Measurements from ENCODE around the gene BEAN1. TPM values are rescaled to one million over a fixed set of nuclear protein-coding genes. Genes with fewer than 3 reads are reported as not detected.

BEAN1 gene
- polyA plus RNA-seq, 1 donor from 2014 or later, result not detected

DNA sequence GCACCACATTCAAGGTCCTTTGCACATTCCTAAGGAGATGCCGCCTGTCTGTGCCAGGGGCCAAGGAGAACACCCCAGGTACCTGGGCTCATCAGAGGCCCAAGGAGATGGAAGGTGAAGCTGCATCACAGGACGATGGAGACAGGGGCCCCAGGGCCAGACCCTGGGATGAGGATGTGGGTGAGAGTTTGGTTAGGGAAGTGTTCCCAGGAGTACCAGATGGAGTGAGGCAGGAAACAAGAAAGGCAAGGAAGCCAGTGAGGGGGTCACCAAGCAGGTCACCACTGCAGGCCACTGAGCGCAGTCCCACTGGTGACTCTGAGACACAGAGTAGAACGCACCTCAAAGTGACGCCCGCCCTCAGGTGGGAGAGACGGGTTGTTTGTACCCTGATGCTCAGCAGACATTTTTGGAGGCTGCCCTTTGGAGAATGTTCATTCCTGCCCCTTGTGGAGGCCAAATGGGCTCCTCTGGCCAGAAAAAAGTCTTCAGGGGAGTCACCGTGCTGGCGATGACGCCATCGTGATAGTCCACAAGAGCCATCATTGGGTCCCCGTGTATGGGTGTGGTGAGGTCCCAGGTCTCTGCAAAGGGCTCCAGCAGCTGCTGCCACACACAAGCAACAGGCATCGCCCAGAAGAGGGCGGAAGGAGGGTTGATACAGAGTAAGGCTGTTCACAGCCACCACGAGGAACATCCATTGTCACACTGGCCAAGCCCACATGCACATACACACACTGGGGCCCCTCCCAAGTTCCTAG, 57.5 kb downstream of the BEAN1 start:
- peaks cover 2% of the 10 kb centered on the region for H3K36me3 Mint-ChIP-seq
- H3K27me3 Mint-ChIP-seq, result no peaks in the 10 kb centered on the region
- H3K4me1 Mint-ChIP-seq, result peaks cover 10 to 13% (median 11%) of the 10 kb centered on the region in 3 donors
- no peak overlapping the region for H3K27ac Mint-ChIP-seq
- peak overlapping the region in 1 of 4 donors; percentile 58 for H3K4me3 Mint-ChIP-seq
- H3K9me3 Mint-ChIP-seq, result no peaks in the 10 kb centered on the region

DNA sequence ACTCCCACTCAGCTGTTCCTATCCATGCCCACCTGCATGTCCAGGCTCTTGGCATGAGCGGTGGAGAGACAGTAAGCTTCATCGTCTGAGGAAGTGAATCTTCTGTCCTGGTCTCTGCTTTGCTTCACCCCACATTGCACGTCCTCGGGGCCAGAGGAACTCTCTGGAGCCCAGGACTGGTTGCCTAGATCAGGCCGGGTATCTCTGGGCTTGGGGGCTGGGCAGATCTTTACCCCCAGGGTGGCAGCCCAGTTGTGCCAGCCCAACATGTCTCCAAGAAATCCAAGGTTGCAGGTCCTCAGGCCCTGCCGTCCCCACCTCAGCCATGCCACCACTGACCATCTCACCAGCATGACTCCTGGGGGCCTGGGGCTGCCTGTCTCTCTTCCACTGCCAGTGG, 58.3 kb downstream of the BEAN1 start:
- Mint-ChIP-seq H3K4me1 (peaks cover 10 to 13% (median 11%) of the 10 kb centered on the region in 3 donors), H3K27me3 (no peaks in the 10 kb centered on the region), H3K4me3 (no peak overlapping the region), H3K9me3 (no peaks in the 10 kb centered on the region), H3K36me3 (peaks cover 2% of the 10 kb centered on the region), H3K27ac (no peak overlapping the region)

DNA sequence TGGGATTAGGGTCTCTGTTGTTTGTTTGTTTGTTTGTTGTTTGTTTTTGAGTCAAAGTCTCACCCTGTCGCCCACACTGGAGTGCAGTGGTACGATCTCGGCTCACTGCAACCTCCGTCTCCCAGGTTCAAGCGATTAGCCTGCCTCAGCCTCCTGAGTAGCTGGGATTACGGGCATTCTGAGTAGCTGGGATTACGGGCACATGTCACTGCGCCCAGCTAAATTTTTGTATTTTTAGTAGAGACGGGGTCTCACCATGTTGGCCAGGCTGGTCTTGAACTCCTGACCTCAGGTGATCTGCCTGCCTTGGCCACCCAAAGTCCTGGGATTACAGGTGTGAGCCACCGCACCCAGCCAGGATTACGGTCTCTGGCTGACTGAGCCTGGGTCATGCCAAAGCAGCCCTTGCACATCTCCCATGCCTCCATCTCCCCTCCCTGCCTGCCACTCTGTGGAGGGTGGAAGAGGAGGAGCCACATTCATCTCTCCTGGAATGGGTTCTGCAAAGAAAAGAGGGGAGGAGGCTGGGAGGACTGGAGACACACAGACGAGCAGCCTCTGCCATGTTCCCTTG, 59.2 kb downstream of the BEAN1 start:
- no peaks in the 10 kb centered on the region for H3K27me3 Mint-ChIP-seq
- H3K4me1 Mint-ChIP-seq, result peaks cover 10 to 13% (median 11%) of the 10 kb centered on the region in 3 donors
- no peak overlapping the region for H3K27ac Mint-ChIP-seq
- H3K4me3 Mint-ChIP-seq, result no peak overlapping the region
- no peaks in the 10 kb centered on the region for H3K9me3 Mint-ChIP-seq
- peaks cover 4% of the 10 kb centered on the region for H3K36me3 Mint-ChIP-seq

DNA sequence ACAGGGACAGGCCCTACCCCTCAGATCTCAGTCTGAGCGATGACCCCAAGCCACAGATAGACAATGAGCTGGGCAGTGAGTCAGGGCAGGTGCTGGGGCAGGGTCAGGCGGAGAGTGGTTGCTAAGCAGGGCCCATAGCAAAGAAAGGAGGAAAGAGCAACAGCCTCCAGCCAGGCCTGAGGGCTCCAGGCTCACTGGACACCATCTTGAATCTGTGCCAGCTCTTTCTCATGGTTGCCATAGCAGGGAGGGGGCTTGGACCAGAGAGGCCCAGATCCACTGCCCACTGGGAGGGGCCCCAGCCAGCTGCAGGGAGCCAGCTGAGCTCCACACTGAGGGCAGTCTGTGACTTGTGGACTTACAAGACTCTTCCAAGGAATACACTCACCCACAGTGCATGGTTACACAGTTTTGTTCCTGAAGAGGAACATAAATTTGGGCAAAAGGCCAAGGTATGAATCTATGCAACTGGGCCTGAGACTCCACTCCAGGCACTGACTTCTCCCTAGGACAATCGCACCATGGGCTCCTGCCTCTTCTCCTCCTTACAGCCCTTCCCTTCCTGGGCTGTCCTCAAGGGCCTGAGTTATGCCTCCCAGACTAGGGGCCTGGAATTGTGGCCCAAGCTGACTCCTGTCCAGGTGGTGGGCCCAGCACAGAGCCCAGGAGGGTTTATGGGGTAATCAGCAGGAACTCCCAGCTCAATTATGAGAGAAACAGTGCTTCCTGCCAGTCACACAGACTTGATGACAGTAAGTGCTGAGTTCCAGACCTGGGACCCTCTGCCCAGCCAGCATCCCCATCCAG, 59.9 kb downstream of the BEAN1 start:
- no peaks in the 10 kb centered on the region for H3K27me3 Mint-ChIP-seq
- no peaks in the 10 kb centered on the region for H3K9me3 Mint-ChIP-seq
- H3K4me3 Mint-ChIP-seq, result no peak overlapping the region
- peaks cover 10 to 15% (median 11%) of the 10 kb centered on the region in 3 donors for H3K4me1 Mint-ChIP-seq
- H3K36me3 Mint-ChIP-seq, result peaks cover 4% of the 10 kb centered on the region
- no peak overlapping the region for H3K27ac Mint-ChIP-seq

DNA sequence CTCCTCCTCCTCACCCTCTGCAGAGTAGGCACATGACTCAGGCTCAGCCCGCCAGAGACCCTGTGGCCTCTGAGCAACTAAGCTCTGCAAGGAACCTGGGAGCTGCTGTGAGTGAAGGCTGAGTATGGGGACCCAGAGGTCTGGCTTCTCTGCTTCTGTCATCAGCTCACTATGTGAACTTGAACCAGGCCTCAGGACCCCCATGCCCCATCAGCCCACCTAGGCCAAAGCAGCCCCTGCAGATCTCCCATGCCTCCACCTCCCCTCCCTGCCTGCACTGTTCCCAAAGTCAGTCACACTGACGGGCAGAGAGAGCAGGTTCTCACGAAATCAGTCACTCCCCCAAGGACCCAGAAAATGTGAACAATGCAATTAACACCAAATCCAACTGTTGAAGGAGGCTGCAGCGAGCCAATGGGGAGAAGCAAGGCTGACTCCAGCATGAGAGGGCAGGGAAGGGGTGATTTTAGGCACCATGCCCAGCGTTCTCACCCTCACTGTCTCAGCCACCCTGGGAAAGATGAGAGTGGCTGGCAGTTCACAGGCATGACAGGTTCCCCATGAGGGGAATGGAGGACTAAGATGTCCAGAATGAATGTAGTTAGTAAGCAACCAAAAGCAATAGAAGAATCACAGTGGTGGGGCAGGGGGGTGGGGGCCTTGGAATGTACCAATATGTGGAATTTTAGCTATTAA, 60.6 kb downstream of the BEAN1 start:
- Mint-ChIP-seq H3K36me3 (peaks cover 4% of the 10 kb centered on the region), H3K27me3 (no peaks in the 10 kb centered on the region), H3K4me1 (peaks cover 10 to 15% (median 11%) of the 10 kb centered on the region in 3 donors), H3K4me3 (no peak overlapping the region), H3K27ac (no peak overlapping the region), H3K9me3 (no peaks in the 10 kb centered on the region)

DNA sequence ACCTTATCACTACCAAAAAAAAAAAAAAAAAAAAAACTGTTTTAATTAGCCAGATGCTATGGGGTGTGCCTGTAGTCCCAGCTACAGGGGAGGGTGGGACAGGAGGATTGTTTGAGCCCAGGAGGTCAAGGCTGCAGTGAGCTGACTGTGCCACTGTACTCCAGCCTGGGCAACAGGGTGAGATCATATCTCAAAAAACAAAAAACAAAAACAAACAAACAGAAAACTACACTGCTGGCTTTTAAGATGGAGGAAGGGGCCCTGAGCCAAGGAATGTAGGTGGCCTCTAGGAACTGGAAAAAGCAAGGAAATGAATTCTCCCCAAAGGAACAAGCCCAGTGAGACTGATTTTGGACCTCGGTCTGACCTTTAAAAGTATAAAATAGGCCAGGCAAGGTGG, 61.4 kb downstream of the BEAN1 start:
- Mint-ChIP-seq H3K27ac (no peak overlapping the region), H3K36me3 (peaks cover 4% of the 10 kb centered on the region), H3K27me3 (no peaks in the 10 kb centered on the region), H3K9me3 (no peaks in the 10 kb centered on the region), H3K4me1 (peaks cover 3 to 11% (median 5%) of the 10 kb centered on the region in 3 donors), H3K4me3 (no peak overlapping the region)

DNA sequence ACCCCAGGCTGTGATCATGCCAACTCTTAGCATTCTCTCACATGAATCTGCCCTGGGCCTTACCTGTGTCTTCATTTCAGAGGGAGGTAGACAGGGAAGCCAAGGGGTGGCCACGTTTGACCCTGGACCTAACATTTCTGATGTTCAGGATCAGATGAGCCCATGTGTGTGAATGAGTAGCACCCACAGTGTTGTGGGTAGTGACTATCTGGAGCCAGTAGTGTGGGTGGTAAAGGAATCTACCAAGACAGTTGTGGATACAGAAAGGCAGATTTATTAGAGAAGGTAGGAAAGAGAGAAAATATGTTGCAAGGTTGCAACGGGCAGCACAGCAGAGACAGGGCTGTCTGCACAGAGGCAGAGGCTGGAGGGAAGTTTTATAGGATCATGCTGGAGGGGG, 62.3 kb downstream of the BEAN1 start:
- no peak overlapping the region for H3K27ac Mint-ChIP-seq

DNA sequence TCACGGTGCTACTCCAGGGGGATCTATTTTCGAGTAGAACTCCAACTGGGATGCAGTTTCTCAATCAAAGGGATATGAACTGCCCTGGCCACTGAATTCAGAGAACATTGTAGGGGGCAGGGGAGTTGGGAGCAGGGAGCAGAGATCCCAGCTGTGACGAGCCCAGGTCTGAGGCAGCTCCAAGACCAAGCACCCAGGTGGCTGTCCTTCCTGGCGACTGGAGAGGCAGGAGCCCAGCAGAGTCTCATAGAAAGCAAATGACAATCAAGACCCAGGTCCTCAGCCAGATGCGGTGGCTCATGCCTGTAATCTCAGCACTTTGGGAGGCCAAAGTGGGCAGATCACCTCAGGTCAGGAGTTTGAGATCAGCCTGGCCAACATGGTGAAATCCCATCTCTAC, 62.7 kb downstream of the BEAN1 start:
- H3K27me3 Mint-ChIP-seq, result no peaks in the 10 kb centered on the region
- peaks cover 0 to 6% (median 0%) of the 10 kb centered on the region in 3 donors for H3K4me1 Mint-ChIP-seq
- H3K36me3 Mint-ChIP-seq, result peaks cover 2% of the 10 kb centered on the region
- no peak overlapping the region for H3K4me3 Mint-ChIP-seq
- no peaks in the 10 kb centered on the region for H3K9me3 Mint-ChIP-seq
- H3K27ac Mint-ChIP-seq, result no peak overlapping the region

More for the DNA sequence above, 62.3 kb downstream of the BEAN1 start:
- no peak overlapping the region for H3K4me3 Mint-ChIP-seq
- H3K27me3 Mint-ChIP-seq, result no peaks in the 10 kb centered on the region
- peaks cover 2% of the 10 kb centered on the region for H3K36me3 Mint-ChIP-seq
- H3K4me1 Mint-ChIP-seq, result peaks cover 0 to 6% (median under 1%) of the 10 kb centered on the region in 3 donors
- H3K9me3 Mint-ChIP-seq, result no peaks in the 10 kb centered on the region

DNA sequence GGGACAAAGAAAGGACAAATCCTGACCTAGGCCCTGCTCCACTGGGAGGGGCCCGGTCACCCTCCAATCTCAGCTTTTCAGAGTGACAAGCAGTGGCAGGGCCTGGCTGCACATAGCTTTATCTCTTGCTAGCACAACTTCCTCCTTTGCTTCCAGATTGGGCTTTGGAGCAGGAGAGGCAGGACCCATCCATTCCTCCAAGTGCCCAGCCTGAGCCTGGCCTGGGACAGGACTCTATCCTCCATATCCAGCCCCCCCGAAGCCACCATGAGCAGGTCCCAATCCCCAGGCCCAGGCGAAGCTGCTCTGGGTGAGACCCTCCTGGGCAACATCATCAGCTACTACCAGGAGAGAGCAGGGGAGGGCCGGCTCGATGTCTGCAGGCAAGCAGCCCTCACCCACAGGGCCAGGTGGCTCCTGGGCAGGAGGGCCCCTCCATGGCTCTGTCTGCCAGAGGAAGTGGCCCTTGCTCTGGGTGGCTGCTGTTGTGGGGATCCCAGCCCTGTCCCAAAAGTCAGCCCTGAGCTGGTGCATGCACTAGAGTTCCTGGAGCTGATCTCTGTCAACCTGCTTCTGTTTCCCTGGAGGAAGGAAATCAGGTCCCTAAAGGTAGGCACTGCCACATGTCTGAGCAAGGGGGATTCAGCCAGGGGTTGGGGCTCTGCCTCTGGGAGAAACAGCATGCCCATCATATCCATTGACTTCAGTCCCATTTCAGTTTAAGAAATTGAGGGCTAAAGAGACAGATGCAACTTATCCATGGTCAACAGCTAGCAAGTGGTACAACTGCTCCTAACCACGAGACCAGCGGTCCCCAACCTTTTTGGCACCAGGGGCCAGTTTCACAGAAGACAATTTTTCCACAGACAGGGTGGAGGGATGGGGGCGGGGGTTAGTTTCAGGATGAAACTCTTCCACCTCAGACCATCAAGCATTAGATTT, 64.0 kb downstream of the BEAN1 start:
- H3K4me1 Mint-ChIP-seq, result peaks cover 0 to 4% (median 0%) of the 10 kb centered on the region in 3 donors
- H3K27ac Mint-ChIP-seq, result no peak overlapping the region

DNA sequence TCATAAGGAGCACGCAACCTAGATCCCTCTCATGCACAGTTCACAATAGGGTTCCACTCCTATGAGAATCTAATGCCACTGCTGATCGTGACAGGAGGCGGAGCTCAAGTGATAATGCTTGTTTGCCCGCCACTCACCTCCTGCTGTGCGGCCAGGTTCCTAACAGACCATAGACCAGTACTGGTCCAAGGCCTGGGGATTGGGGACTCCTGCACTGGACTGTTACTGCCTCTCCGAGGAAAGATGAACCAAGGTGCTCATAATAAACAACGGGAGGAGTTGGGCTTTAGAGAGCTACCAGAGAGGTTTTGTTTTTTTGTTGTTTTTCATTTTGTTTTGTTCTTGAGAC, 64.6 kb downstream of the BEAN1 start:
- Mint-ChIP-seq H3K36me3 (peaks cover 2% of the 10 kb centered on the region), H3K4me1 (peaks cover 0 to 4% (median 0%) of the 10 kb centered on the region in 3 donors), H3K4me3 (peak overlapping the region in 1 of 4 donors; percentile 69), H3K27ac (no peak overlapping the region), H3K27me3 (peaks cover 4% of the 10 kb centered on the region), H3K9me3 (no peaks in the 10 kb centered on the region)

More for the DNA sequence above, 64.0 kb downstream of the BEAN1 start:
- H3K27me3 Mint-ChIP-seq, result peaks cover 2% of the 10 kb centered on the region
- peaks cover 2% of the 10 kb centered on the region for H3K36me3 Mint-ChIP-seq
- no peak overlapping the region for H3K4me3 Mint-ChIP-seq
- H3K9me3 Mint-ChIP-seq, result no peaks in the 10 kb centered on the region

DNA sequence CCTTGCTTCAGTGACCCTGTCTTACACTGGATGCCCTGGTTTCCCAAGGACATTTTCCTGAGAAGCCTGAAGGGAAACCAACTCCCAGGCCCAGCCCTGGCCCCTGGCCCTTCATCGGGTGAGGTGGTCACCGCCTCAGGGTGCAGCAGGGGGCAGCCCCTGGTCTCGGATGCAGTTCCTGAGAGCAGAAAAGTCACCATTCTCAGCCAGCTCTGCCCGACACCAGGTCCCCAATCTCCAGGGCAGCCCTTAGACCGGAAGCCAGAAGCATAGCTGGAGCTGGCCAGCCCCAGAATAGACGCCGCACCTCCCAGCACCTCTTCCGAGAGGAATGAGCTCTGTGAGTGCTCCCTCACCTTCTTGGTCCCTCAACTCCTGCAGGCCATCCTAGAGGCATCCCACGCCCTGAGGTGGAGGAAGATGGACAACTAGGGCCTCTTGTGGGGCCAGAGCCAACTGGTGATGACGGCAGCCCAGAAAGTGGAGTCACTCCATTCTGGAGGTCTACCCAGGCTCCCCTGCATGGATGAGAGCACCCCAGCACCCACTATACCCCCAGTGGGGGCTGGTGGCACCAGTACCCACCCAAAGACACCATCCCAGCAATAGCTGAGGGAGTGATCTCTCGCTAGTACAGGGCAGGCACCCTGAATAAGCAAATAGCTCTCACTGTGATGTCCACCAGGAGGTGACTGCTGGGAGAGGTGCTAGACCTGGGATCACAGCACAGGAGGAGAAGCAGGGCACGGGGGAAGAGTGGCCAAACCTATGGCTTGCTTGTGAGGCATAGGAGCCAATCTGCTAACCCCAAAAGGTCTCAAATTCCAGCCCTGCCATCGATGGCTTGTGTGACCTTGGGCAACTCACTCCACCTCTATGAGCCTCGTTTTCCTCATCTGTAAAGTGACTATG, 66.7 kb downstream of the BEAN1 start:
- H3K4me3 Mint-ChIP-seq, result no peak overlapping the region
- H3K4me1 Mint-ChIP-seq, result peaks cover 0 to 2% (median 0%) of the 10 kb centered on the region in 3 donors
- no peak overlapping the region for H3K27ac Mint-ChIP-seq
- H3K9me3 Mint-ChIP-seq, result no peaks in the 10 kb centered on the region
- H3K27me3 Mint-ChIP-seq, result peaks cover 8% of the 10 kb centered on the region
- peaks cover 2% of the 10 kb centered on the region for H3K36me3 Mint-ChIP-seq

DNA sequence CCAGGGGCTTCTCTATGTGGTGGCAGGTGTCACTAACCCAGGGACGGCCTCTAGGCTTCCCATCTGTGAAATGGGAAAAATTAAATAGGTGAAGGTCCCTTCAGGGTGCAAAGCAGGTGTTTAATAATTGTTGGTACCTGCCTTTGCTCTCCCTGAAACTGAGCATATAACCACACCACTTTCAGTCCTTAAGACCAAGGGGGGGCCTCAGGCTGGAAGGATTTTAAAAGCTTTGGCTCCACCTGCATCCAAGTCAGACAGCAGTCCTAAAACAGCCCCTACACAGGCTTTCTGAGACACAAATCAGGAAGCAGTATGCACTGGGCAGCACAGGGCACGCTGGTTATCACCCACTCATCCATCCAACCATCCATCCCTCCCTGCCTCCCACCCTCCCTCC, 67.8 kb downstream of the BEAN1 start:
- Mint-ChIP-seq H3K27ac (no peak overlapping the region), H3K4me1 (peaks cover 0 to 5% (median under 1%) of the 10 kb centered on the region in 3 donors), H3K27me3 (peaks cover 8% of the 10 kb centered on the region), H3K9me3 (no peaks in the 10 kb centered on the region), H3K36me3 (peaks cover 2% of the 10 kb centered on the region), H3K4me3 (no peak overlapping the region)

DNA sequence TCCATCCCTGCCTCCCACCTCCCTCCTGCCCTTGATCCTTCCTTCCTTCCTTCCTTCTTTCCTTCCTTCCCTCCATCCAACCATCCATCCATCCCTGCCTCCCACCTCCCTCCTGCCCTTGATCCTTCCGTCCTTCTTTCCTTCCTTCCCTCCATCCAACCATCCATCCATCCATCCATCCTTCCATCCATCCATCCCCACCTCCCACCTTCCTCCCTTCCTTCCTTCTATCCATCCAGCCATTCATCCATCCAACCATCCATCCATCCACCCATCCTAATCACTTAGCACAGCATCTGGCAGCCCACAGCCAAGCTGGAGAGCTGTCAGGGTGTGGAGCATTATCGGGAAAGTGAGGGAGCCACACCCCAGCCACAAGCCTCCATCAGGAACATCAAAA, 68.3 kb downstream of the BEAN1 start:
- no peak overlapping the region for H3K27ac Mint-ChIP-seq
- H3K9me3 Mint-ChIP-seq, result no peaks in the 10 kb centered on the region
- H3K4me3 Mint-ChIP-seq, result no peak overlapping the region
- peaks cover 8% of the 10 kb centered on the region for H3K27me3 Mint-ChIP-seq
- H3K4me1 Mint-ChIP-seq, result peaks cover 2 to 5% (median 4%) of the 10 kb centered on the region in 3 donors
- H3K36me3 Mint-ChIP-seq, result peaks cover 2% of the 10 kb centered on the region
